Amniotic stem cell (primary cell): ENCODE data around the gene NDUFAF4.
"Not testable (repeated sequence)": the region's sequence is repeated elsewhere in the genome, so short reads cannot be mapped to it uniquely, and the experiment has no call there.

Source experiments
- DNase-seq: peaks from one replicate; lab custom pipeline; 2025; lab: John Stamatoyannopoulos, UW

The NDUFAF4 gene

GRCh38 chr6:96899019-96899418 lies 1.3 kb upstream of the NDUFAF4 start:
- DNase-seq, result peak; percentile 18

- no peak for DNase-seq
Measured at GRCh38 chr6:96898241-96898851, 655 bp upstream of the NDUFAF4 start.

GRCh38 chr6:96889146-96889545 lies 8.5 kb downstream of the NDUFAF4 start:
- DNase-seq, result no peak

GRCh38 chr6:96888745-96889144 lies 8.9 kb downstream of the NDUFAF4 start:
- no peak for DNase-seq

- DNase-seq, result no peak
Measured at GRCh38 chr6:96886519-96886918, 11.2 kb downstream of the NDUFAF4 start.

GRCh38 chr6:96885187-96885631 lies 12.5 kb downstream of the NDUFAF4 start:
- DNase-seq, result not testable (repeated sequence)

GRCh38 chr6:96878143-96878542 lies 19.5 kb downstream of the NDUFAF4 start:
- no peak for DNase-seq

GRCh38 chr6:96876886-96877545 lies 20.7 kb downstream of the NDUFAF4 start:
- DNase-seq, result no peak

- no peak for DNase-seq
Measured at GRCh38 chr6:96872976-96873375, 24.7 kb downstream of the NDUFAF4 start.

- no peak for DNase-seq
Measured at GRCh38 chr6:96865055-96865405, 32.7 kb downstream of the NDUFAF4 start.

- DNase-seq, result no peak
Measured at GRCh38 chr6:96864216-96865054, 33.3 kb downstream of the NDUFAF4 start.

GRCh38 chr6:96862560-96862959 lies 35.1 kb downstream of the NDUFAF4 start:
- no peak for DNase-seq

- no peak for DNase-seq
Measured at GRCh38 chr6:96861588-96861987, 36.1 kb downstream of the NDUFAF4 start.

- DNase-seq, result no peak
Measured at GRCh38 chr6:96856856-96857255, 40.8 kb downstream of the NDUFAF4 start.

- no peak for DNase-seq
Measured at GRCh38 chr6:96853083-96853482, 44.6 kb downstream of the NDUFAF4 start.

GRCh38 chr6:96852605-96853004 lies 45.1 kb downstream of the NDUFAF4 start:
- DNase-seq, result no peak

GRCh38 chr6:96851858-96852257 lies 45.8 kb downstream of the NDUFAF4 start:
- DNase-seq, result no peak

- no peak for DNase-seq
Measured at GRCh38 chr6:96849615-96850014, 48.1 kb downstream of the NDUFAF4 start.

GRCh38 chr6:96844530-96844929 lies 53.2 kb downstream of the NDUFAF4 start:
- DNase-seq, result no peak

GRCh38 chr6:96841345-96841744 lies 56.3 kb downstream of the NDUFAF4 start:
- no peak for DNase-seq
